Activated naive CD4-positive, alpha-beta T cell treated with anti-CD3 and anti-CD28 coated beads, Interleukin-2, amount 50 U/mL, for 16 hours (primary cell): ENCODE data around the gene ZNF256.

Source experiments
- DNase-seq: peaks from one replicate; pipeline ENCODE4 v3.0.0-alpha.2; 2020

Gene ZNF256

DNA sequence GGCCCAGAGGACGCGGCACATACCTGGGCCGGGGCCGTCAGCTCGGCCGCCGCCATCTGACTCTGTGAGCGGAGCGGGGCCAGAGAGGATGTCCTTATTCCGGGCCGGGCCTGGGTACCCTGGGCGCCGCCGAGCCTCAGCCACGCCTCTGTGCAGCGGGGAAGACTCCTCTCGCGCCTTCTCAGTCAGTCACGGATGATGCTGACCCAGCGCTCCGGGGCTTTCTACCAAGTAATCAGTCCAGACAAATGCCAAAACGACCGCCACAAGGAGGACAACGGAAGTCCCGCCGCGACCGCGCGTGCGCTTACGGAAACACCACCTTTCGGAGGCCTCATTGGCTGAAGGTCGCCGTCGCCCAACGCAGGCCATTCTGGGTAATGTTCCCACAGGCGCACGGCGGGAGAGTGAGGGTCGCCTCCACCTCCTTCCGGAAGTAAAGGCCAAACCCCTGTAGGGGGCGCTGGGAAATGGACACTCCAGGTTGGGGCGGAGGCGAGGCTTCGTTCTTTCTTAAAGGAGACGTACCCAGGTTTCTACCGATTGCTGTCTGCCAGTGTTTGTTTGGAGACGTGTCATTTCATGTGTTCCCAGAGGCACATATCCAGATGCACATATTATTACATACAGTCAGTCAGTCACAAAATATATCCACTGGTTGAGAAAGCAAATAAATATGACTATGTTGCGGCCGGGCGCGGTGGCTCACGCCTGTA, at the start of gene ZNF256:
Gene ZNF256, minus strand, starts transcription at position 288 of the 716 bp plus-strand sequence. Its CDS starts 232 bp downstream, at position 56.
- peak; percentile 95 for DNase-seq

DNA sequence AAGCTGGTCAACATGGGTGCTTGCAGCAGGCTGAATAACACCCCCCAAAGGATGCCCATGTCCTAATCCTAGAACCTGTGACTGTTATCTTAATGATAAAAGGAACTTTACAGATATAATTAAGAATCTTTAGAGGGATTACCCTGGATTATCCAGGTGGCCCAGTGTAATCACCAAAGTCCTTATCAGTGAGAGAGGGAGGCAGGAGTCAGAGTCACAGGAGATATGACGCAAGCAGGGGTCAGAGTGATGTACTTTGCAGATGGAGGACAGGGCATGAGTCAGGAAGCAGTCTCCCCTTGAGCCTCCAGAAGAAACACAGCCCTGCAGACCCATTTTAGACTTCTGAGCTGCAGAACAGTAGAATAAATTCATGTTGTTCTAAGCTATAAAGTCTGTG, 45.3 kb upstream of the ZNF256 start:
- DNase-seq: no peak

DNA sequence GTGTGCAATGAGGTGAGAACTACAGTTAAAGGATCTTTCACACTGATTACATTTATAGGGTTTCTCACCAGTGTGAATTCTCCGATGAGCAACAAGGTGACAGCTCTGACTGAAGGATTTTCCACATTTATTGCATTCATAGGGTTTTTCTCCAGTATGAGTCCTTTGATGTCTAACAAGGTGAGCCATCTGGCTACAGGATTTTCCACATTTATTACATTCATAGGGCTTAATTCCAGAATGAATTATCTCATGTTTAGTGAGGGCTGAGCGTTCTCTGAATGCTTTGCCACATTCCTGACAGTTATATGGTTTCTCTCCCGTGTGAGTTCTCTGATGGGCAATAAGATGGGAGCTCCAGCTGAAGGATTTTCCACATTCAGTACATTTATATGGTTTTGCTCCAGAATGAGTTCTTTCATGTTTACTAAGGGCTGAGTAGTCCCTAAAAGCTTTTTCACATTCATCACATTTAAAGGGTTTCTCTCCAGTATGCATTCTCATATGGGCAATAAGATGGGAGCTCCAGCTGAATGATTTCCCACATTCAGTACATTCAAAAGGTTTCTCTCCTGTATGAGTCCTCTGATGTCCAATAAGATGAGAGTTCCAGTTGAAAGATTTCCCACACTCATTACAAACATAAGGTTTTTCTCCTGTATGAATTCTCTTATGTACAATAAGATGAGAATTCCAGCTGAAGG, 31.2 kb upstream of the ZNF256 start:
- no peak for DNase-seq

DNA sequence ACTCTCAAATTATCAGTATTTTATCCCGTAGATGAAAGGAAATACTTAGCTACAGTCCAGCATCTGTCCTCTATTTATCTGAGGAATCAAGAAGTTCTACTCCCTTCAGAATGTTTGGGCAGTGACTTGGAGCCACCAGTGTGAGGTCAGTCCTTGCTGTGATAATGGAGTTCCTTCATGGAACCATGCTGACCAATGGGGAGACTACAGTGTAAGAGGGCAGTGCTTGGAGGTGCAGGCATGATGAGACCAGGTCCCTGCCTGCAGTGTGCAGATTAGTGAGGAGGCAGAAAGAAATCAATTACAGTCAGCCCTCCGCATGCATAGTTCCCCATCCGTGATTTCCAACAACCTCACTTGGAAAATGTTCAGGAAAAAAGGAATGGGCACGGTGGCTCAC, 26.9 kb upstream of the ZNF256 start, which contains the start of gene C19orf18:
Gene C19orf18, minus strand, starts transcription at position 101 of the 400 bp plus-strand sequence. CDS start 102 bp downstream, outside the sequence.
- no peak for DNase-seq

DNA sequence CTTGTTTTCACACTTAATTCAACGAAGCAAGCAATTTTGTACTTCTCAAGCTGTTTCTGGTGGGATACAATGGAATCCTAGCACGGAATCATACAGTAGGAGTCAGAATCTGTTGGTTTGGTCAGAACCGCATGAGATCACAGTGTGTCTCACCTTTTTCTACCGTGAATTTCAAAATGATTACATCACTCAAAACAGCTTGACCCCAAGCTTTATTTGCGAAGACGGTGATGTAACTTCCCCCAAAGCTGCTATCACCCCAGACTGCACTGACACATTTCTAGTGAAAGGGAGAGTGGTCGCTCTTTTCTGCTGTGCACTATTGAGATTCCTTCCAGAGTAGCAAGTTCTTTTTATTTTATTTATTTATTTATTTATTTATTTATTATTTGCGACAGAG, 17.3 kb upstream of the ZNF256 start:
- no peak for DNase-seq

- DNase-seq: no peak
Measured at GRCh38 chr19:57961785-57962184, 14.3 kb upstream of the ZNF256 start.

DNA sequence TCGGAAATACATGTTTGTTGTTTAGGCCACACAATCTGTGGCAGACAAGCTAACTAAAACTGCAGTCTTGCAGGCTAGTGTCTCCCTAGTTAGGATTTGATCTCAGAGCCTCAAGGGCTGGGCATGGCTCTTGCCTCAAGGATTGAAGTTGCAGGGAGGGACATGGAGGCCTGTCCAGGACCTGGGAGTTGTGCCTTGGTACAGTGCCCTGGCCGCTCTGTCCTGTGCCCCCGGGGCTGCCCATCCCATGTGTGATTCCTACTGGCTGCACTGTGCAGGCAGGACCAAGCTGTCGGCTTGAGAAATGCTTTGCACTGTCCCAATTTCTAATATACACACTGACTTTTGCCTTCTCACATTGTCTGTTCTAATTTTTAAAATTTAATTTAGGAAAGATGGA, 7.5 kb upstream of the ZNF256 start:
- DNase-seq: no peak

GRCh38 chr19:57949702-57950101, 2.2 kb upstream of the ZNF256 start:
- no peak for DNase-seq

DNA sequence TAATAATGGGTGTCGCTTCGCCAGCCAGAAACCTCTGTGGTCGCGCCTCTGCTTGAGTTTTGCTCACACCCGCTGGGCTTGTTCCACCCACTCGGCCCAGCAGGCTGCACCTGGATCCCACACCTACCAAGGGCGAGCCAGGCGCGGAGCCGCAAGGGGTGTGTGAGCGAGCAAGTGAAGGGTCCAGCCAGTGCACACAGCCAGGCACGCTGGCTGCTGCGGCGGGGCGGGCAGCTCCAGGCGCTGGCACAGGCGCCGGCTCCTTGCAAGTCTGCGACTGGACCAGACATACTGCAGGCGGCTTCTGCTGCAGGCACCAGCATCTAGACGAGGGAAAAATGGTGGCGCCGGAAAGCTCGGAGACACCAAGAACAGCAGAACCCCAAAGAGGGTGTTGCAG, 1.8 kb upstream of the ZNF256 start:
- no peak for DNase-seq

- DNase-seq: no peak
Measured at GRCh38 chr19:57947088-57947418, 453 bp downstream of the ZNF256 start.

DNA sequence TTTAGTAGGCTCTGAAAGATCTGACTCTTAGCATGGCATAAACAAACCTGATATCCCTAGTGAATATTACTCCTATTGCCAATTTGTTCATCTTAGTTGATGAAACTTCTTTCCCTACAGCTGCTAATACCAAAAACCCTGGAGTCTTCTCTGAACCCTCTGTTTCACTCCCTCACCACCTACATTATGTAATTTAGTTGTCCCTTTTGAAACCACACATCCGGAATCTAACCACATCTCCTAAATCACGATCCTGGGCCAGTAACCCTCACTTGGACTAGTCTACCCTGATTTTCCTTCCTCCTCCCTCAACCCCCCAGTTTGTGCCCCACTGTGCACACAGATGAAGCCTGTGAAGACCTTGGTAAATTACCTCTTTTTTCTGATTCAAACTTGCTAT, 1.2 kb downstream of the ZNF256 start:
- DNase-seq: no peak

DNA sequence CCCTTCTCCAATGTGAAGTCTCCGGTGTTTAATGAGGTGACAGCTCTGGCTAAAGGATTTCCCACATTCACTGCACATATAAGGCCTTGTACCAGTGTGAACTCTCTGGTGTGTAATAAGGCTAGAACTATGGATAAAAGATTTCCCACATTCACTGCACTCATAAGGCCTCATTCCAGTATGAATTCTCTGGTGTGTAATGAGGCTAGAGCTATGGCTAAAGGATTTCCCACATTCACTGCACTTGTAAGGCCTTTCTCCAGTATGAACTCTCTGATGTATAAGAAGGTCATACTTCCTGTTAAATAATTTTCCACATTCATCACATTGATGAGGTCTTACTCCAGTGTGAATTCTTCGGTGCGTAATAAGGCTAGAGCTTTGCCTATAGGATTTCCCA, 5.9 kb downstream of the ZNF256 start:
- no peak for DNase-seq

DNA sequence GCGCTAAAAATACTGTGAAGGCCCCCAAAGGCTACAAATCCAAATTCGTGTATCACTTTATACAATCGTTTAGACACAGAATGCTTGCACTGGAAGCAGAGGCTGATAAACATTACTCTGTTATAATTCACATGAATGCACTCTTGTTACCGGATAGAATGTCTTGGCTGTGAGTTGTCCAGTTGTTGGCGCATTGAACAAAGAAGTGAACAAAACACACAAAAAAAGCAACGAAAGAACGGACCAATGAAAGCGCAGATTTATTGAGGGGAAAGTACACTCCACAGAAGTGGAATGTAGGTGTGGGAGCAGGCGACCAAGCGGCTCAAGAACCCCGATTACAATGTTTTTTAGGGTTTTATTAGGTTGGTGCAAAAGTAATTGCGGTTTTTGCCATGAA, 11.8 kb downstream of the ZNF256 start:
- no peak for DNase-seq

GRCh38 chr19:57934820-57935665, 12.5 kb downstream of the ZNF256 start, which contains the start of gene ZNF418:
Gene ZNF418 (minus strand): TSS chr19:57935402. CDS start chr19:57933822, 1,580 bp downstream.
- DNase-seq: peak; percentile 34

- no peak for DNase-seq
Measured at GRCh38 chr19:57927587-57927986, 19.9 kb downstream of the ZNF256 start.

DNA sequence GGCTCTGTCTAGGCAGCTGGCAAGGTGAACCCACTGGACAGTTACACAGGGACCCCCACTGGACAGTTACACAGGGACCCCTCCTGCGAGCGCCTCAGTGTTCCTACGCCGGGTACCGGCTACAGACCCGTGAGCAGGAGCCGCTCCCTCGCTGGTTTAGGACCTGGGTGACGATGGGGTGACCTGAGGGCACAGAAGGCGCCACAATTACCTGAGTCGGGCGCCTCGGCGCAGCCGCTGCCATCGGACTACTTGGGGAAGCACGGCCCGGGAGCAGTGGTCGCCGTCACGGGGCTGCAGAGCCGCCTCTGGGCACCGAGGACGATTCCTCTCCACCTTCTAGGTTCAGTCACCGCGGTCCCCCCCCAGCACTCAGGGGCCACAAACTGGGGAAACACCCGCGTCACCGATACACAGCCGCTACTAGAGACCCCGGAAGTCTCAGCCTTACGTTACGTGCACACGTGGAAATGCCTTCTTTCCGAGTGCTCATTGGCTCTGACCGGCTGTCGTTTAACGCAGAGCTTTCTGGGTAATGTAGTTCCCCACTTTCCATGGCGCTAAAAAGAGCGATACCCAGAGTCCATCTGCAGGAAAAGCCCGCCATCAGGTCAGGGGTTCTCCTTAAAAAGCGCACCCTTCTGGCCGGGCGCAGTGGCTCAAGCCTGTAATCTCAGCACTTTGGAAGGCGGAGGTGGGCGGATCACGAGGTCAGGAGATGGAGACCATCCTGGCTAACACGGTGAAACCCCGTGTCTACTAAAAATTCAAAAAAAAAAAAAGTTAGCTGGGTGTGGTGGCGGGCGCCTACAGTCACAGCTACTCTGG, 31.1 kb downstream of the ZNF256 start, which contains the start of gene ZNF417:
Gene ZNF417, minus strand, starts transcription at position 425 of the 828 bp plus-strand sequence. Its CDS starts 181 bp downstream, at position 244.
- peak; percentile 85 for DNase-seq

DNA sequence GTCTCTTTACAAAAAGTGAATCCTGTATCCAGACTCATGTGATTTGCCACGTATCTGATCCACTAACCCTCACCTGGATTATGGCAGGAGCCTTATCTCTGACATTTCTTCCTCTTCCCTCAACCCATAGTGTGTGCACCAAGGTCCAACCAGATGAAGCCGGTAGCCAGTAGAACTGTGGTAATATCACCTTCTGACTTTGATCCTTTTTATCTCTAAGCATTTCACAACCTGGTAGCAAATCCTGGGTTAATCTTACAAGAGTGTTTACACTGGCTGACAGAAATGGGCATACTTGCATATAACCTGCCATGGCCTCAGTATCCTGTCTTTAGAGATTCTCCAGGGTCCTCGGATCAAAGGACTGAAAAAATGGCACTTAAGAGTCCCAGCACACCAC, 33.0 kb downstream of the ZNF256 start:
- DNase-seq: no peak

GRCh38 chr19:57907394-57907793, 40.1 kb downstream of the ZNF256 start:
- DNase-seq: no peak

DNA sequence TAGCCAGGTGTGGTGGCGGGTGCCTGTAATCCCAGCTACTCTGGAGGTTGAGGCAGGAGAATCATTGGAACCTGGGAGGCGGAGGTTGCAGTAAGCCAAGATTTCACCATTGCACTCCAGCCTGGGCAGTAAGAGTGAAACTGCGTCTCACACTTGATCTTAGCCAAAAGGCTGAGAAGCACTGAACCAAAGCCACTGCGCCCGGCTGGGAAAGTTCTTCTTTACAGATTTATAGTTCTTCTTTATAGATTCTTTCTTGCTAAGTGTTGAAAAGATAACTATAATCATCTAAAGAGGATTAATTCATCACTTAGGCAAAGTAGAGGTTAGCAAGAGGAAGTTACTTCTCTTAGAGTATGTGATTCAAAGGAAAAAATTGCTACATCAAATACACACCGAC, 42.2 kb downstream of the ZNF256 start:
- DNase-seq: no peak

- no peak for DNase-seq
Measured at GRCh38 chr19:57903618-57904184, 43.8 kb downstream of the ZNF256 start.

- DNase-seq: no peak
Measured at GRCh38 chr19:57900311-57900710, 47.2 kb downstream of the ZNF256 start.
